Breast epithelium (tissue), 3 donors: ENCODE results near the gene PP2D1.

ENCODE experiments used
- CTCF ChIP-seq, 3 donors: fragments of 450-650 bp; IDR thresholded peaks; one replicate each; pipeline ENCODE4 v1.5.1; 2016 to 2017; ENCODE audit warnings: antibody characterized with exemption in 3 of 3, mild to moderate bottlenecking in 3 of 3, moderate library complexity in 3 of 3
- POLR2A ChIP-seq: fragments of 450-650 bp; IDR thresholded peaks from one replicate; pipeline ENCODE4 v1.6.1; 2016; ENCODE audit warnings: antibody characterized with exemption, mild to moderate bottlenecking, moderate library complexity
- POLR2AphosphoS5 ChIP-seq, 3 donors: sonication (generic); formaldehyde crosslinking; IDR thresholded peaks; one replicate each; pipeline ENCODE4 v1.6.1; 2017; ENCODE audit warnings: antibody characterized with exemption in 3 of 3

- TF ChIP-seq CTCF (IDR thresholded peaks at IDR 0.05) (no peak), POLR2A (no peak), POLR2AphosphoS5 (IDR thresholded peaks at IDR 0.05) (no peak)
Measured at GRCh38 chr3:19997502-19997901, 14.6 kb downstream of the PP2D1 start.
